NCI-H2081 (cell line): ENCODE results near the gene ACSL6.

Experiments
- DNase-seq, 2 experiments: peaks; one replicate each; lab custom pipeline; 2025; lab: John Stamatoyannopoulos, UW

ACSL6 gene

GRCh38 chr5:132011622-132012343, at the start of gene ACSL6:
Gene ACSL6 (minus strand): TSS chr5:132011658. CDS start chr5:132011553, 105 bp downstream.
- DNase-seq, result peak in 1 of 2 experiments; percentile 15

- DNase-seq, result no peak
Measured at GRCh38 chr5:132060501-132061161, 49.2 kb upstream of the ACSL6 start, which contains the start of gene IL3. Gene IL3 (plus strand): TSS chr5:132060655. CDS start chr5:132060707, 52 bp downstream.

- DNase-seq, result no peak
Measured at GRCh38 chr5:132059696-132060500, 48.4 kb upstream of the ACSL6 start.

- no peak for DNase-seq
Measured at GRCh38 chr5:132059043-132059695, 47.7 kb upstream of the ACSL6 start.

GRCh38 chr5:132058646-132059042, 47.2 kb upstream of the ACSL6 start:
- DNase-seq, result no peak

GRCh38 chr5:132057498-132058255, 46.2 kb upstream of the ACSL6 start:
- no peak for DNase-seq

- DNase-seq, result no peak
Measured at GRCh38 chr5:132056610-132057497, 45.4 kb upstream of the ACSL6 start.

GRCh38 chr5:132055808-132056609, 44.6 kb upstream of the ACSL6 start:
- no peak for DNase-seq

GRCh38 chr5:132055441-132055807, 44.0 kb upstream of the ACSL6 start:
- peak in 1 of 2 experiments; percentile 1 for DNase-seq

GRCh38 chr5:132054697-132055440, 43.4 kb upstream of the ACSL6 start:
- DNase-seq, result no peak

- DNase-seq, result no peak
Measured at GRCh38 chr5:132054031-132054696, 42.7 kb upstream of the ACSL6 start.

- DNase-seq, result no peak
Measured at GRCh38 chr5:132053483-132053882, 42.0 kb upstream of the ACSL6 start.

GRCh38 chr5:132052520-132052919, 41.1 kb upstream of the ACSL6 start:
- DNase-seq, result no peak

- no peak for DNase-seq
Measured at GRCh38 chr5:132050661-132051552, 39.4 kb upstream of the ACSL6 start.

GRCh38 chr5:132050136-132050535, 38.7 kb upstream of the ACSL6 start:
- no peak for DNase-seq

- DNase-seq, result no peak
Measured at GRCh38 chr5:132049559-132049958, 38.1 kb upstream of the ACSL6 start.

- DNase-seq, result no peak
Measured at GRCh38 chr5:132049093-132049492, 37.6 kb upstream of the ACSL6 start.
